K562 (cell line): Measurements from ENCODE around the gene BRINP2. TPM values are rescaled to one million over a fixed set of nuclear protein-coding genes. Genes with fewer than 3 reads are reported as not detected.

Experiments
- ATAC-seq: fragments of 200-7000 bp; cut with Tn5 transposase; 3 replicates; pipeline ENCODE4 v1.9.1; 2020; ENCODE audit warnings: moderate library complexity
- BruUV-seq: library from RNA; stranded (reverse); fragments of 400-500 nt; replicated peaks from 2 replicates; lab custom pipeline; 2021; lab: Mats Ljungman, UMichigan
- CTCF ChIA-PET: fragments of 300-600 bp; formaldehyde crosslinking; extraction: SDS; loops from one replicate; lab custom pipeline; 2021; ENCODE audit warnings: low intra/inter-chr PET ratio; lab: Yijun Ruan, JAX
- POLR2A ChIA-PET: fragments of 300-600, 350-650 bp; sonication (Branson Sonifier 250); formaldehyde crosslinking; extraction: SDS; loops from one replicate; lab custom pipeline; 2021; ENCODE audit warnings: antibody characterized with exemption, inconsistent platforms; lab: Yijun Ruan, JAX
- DNase-seq, 4 experiments: peaks; one replicate each; pipeline versions ENCODE4 v3.0.0 to v3.0.0-alpha.2; 2011 to 2018; ENCODE audit warnings: low spot score in 3 of 4, mixed read lengths in 3 of 4; ENCODE audit errors: extremely low read depth in 1 of 4
- FAIRE-seq: peaks from 2 replicates; lab custom pipeline; 2011; peaks lifted over from hg19 to GRCh38; lab: Jason Lieb, UNC
- H2AFZ ChIP-seq: 2 replicates; pipeline ENCODE4 v1.6.0; 2011; ENCODE audit warnings: low read depth, low read length, control low read depth, inconsistent platforms
- H3K27ac ChIP-seq: fragments of 200-600 bp; 3 replicates; pipeline ENCODE4 v1.8.0; 2011; ENCODE audit warnings: low read depth, mild to moderate bottlenecking, control low read depth, inconsistent platforms, low read length, moderate library complexity, mixed read lengths; ENCODE audit errors: extremely low read depth
- H3K27me3 ChIP-seq, 2 experiments: fragments of 300-600 bp in 1 of 2; 2 replicates in 1 of 2; 3 replicates in 1 of 2; pipeline versions ENCODE4 v1.6.0 to v1.8.0; 2011; ENCODE audit warnings: inconsistent platforms in 2 of 2, low read length in 2 of 2, mild to moderate bottlenecking in 1 of 2, mixed read lengths in 1 of 2, moderate library complexity in 1 of 2; ENCODE audit not compliant: control insufficient read depth in 2 of 2, insufficient read depth in 2 of 2
- H3K36me3 ChIP-seq: fragments of 300-600 bp; 3 replicates; pipeline ENCODE4 v1.8.0; 2011; ENCODE audit warnings: mild to moderate bottlenecking, low read length, inconsistent platforms; ENCODE audit not compliant: control insufficient read depth, insufficient read depth
- H3K4me1 ChIP-seq, 2 experiments: fragments of 200-600 bp in 1 of 2; replicated peaks in 1 of 2; 2 replicates in 1 of 2; 3 replicates in 1 of 2; pipeline versions ENCODE4 v1.5.1 to v1.8.0; 2011; ENCODE audit warnings: inconsistent platforms in 2 of 2, low read length in 2 of 2, mild to moderate bottlenecking in 1 of 2, mixed read lengths in 1 of 2, moderate library complexity in 1 of 2; ENCODE audit not compliant: control insufficient read depth in 2 of 2, insufficient read depth in 2 of 2
- H3K4me2 ChIP-seq: 2 replicates; pipeline ENCODE4 v1.6.1; 2011; ENCODE audit warnings: low read length, control low read depth, inconsistent platforms, mixed read lengths; ENCODE audit not compliant: insufficient read depth
- H3K4me3 ChIP-seq: fragments of 200-600 bp; sonication (generic), shearing (Covaris generic); 2 replicates; pipeline ENCODE4 v1.5.1; 2016; ENCODE audit warnings: control low read depth, inconsistent platforms
- H3K79me2 ChIP-seq: fragments of 200-600 bp; 3 replicates; pipeline ENCODE4 v1.8.0; 2011; ENCODE audit warnings: low read length, inconsistent platforms; ENCODE audit not compliant: control insufficient read depth, insufficient read depth
- H3K9ac ChIP-seq, 2 experiments: 2 replicates each; pipeline versions ENCODE4 v1.6.0 to v1.6.1; 2011; ENCODE audit warnings: low read depth in 2 of 2, low read length in 2 of 2, control low read depth in 1 of 2, inconsistent platforms in 1 of 2, mild to moderate bottlenecking in 1 of 2, mixed read lengths in 1 of 2; ENCODE audit not compliant: insufficient read depth in 1 of 2
- H3K9me1 ChIP-seq: one replicate; pipeline ENCODE4 v1.6.0; 2011; ENCODE audit warnings: inconsistent platforms, mild to moderate bottlenecking, low read length, moderate library complexity; ENCODE audit not compliant: control insufficient read depth, insufficient read depth
- H3K9me3 ChIP-seq: replicated peaks from 2 replicates; pipeline ENCODE4 v1.5.1; 2011; ENCODE audit warnings: low read depth, low read length, inconsistent platforms; ENCODE audit not compliant: control insufficient read depth, insufficient read depth
- H4K20me1 ChIP-seq: replicated peaks from 2 replicates; pipeline ENCODE4 v1.6.1; 2011; ENCODE audit warnings: low read length, inconsistent platforms, mixed read lengths; ENCODE audit not compliant: control insufficient read depth, insufficient read depth
- ARID3A ChIP-seq: IDR thresholded peaks from 2 replicates; pipeline ENCODE4 v1.6.1; 2012; ENCODE audit warnings: low read depth, low read length, improper control_type of control experiment, borderline replicate concordance
- ASH1L ChIP-seq: fragments of 450-650 bp; IDR thresholded peaks from 2 replicates; pipeline ENCODE4 v1.6.1; 2018; ENCODE audit warnings: borderline replicate concordance, mild to moderate bottlenecking, low read depth; ENCODE audit not compliant: partially characterized antibody
- BMI1 ChIP-seq: fragments of 150-350 bp; IDR thresholded peaks from 2 replicates; pipeline ENCODE4 v1.6.1; 2014; ENCODE audit warnings: low read length
- DMBX1 ChIP-seq: fragments of 250-450 bp; sonication (Bioruptor Pico); IDR thresholded peaks from 2 replicates; pipeline ENCODE4 v1.8.0; 2022; ENCODE audit warnings: inconsistent platforms, mild to moderate bottlenecking, moderate library complexity, borderline replicate concordance
- KLF16 ChIP-seq: IDR thresholded peaks from 2 replicates; pipeline ENCODE4 v1.6.1; 2016; ENCODE audit warnings: antibody characterized with exemption
- RAD51 ChIP-seq: fragments of 450-650 bp; IDR thresholded peaks from 2 replicates; pipeline ENCODE4 v1.7.1; 2016; ENCODE audit warnings: low read depth, mild to moderate bottlenecking, borderline replicate concordance
- TEAD2 ChIP-seq: fragments of 450-650 bp; IDR thresholded peaks from 2 replicates; pipeline ENCODE4 v1.6.1; 2016; ENCODE audit warnings: missing genetic modification characterization, control low read depth, missing compliant biosample characterization
- TRIM24 ChIP-seq, 2 experiments: fragments of 450-650 bp; IDR thresholded peaks; 2 replicates each; pipeline ENCODE4 v1.6.1; 2016
- U2AF1 ChIP-seq: fragments of 200-400 bp; formaldehyde crosslinking; optimal IDR thresholded peaks from 2 replicates; pipeline ENCODE3; 2017; ENCODE audit warnings: mild to moderate bottlenecking, low read depth, low read length, moderate library complexity
- ZNF23 ChIP-seq: fragments of 250-450 bp; sonication (Bioruptor Pico); IDR thresholded peaks from 2 replicates; pipeline ENCODE4 v1.4.0; 2020; ENCODE audit warnings: mild to moderate bottlenecking
- WGBS: fragments of 100-300 bp; shearing (Covaris generic); methylation state at CpG from one replicate; pipeline ENCODE4 v1.1.6; 2016; ENCODE audit warnings: low coverage, mixed read lengths; ENCODE audit not compliant: insufficient coverage; ENCODE audit errors: missing lambda C conversion rate; 5-methylcytosine and 5-hydroxymethylcytosine counted together
- in situ Hi-C: fragments of 300-500 bp; cut with MboI; formaldehyde crosslinking; loops from 4 replicates; pipeline ENCODE4 v1.15.0; 2018; ENCODE audit warnings: inconsistent platforms, mixed read lengths
- intact Hi-C: fragments of 100-400 bp; cut with micrococcal nuclease; formaldehyde crosslinking; loops from 2 replicates; pipeline ENCODE4 v1.14.2; 2022
- polyA plus RNA-seq, 8 experiments: library from polyadenylated mRNA; depleted of rRNA in 4 of 8; stranded (reverse) in 5 of 8; unstranded in 3 of 8; fragments of >200 nt; fragmentation: Nextera tagmentation in 2 of 8; fragmentation: Illumina TruSeq in 1 of 8; extraction: Ambion mirVana in 2 of 8; extraction: Trizol in 1 of 8; gene quantifications; 2 replicates each; pipeline versions ENCODE4 v1.2.1 to v1.2.3, GENCODE V29; 2011 to 2014; ENCODE audit warnings: inconsistent platforms in 1 of 8, missing spikeins in 1 of 8
- total RNA-seq, 7 experiments: library from RNA; depleted of rRNA in 6 of 7; stranded (reverse); fragments of >200 nt in 6 of 7; fragmentation: Illumina TruSeq in 2 of 7; extraction: Trizol in 2 of 7; gene quantifications; 2 replicates each; pipeline versions ENCODE4 v1.2.1 to v1.2.3, GENCODE V29; 2011 to 2021; ENCODE audit warnings: low replicate concordance in 1 of 7
- TF ChIP-seq, protein P1 (sequence below): fragments of 450-650 bp; IDR thresholded peaks from 2 replicates; pipeline ENCODE4 v1.6.1; 2016; ENCODE audit warnings: low read depth, mild to moderate bottlenecking, moderate library complexity
- TF ChIP-seq, protein P2 (sequence below), 2 experiments: fragments of 450-650 bp; IDR thresholded peaks; 2 replicates each; pipeline ENCODE4 v1.6.1; 2018; ENCODE audit warnings: mild to moderate bottlenecking in 2 of 2, low read depth in 1 of 2; ENCODE audit not compliant: partially characterized antibody in 2 of 2
- TF ChIP-seq, protein P3 (sequence below): fragments of 250-450 bp; sonication (Bioruptor Pico); IDR thresholded peaks from 2 replicates; pipeline ENCODE4 v1.8.0; 2022; ENCODE audit warnings: inconsistent platforms, mild to moderate bottlenecking, moderate library complexity, borderline replicate concordance

Gene BRINP2
- total and polyA plus RNA-seq, 9 of the 15 experiments (the other 6 are each of a cell fraction or from before 2014, with no cell fraction given): not detected

- Histone ChIP-seq H2AFZ (no peak overlapping the region), H4K20me1 (no peaks in the 10 kb centered on the region), H3K9me3 (peaks cover 2% of the 10 kb centered on the region; the same call in 1 of the 2 replicates), H3K4me2 (no peak overlapping the region), H3K27me3 (no peaks in the 10 kb centered on the region), H3K4me3 (no peak overlapping the region), H3K36me3 (no peaks in the 10 kb centered on the region), H3K9ac (no peak overlapping the region), H3K9me1 (no peaks in the 10 kb centered on the region), H3K4me1 (no peaks in the 10 kb centered on the region), H3K27ac (no peak overlapping the region), H3K79me2 (no peaks in the 10 kb centered on the region)
- intact Hi-C loops (no loop called here), in situ Hi-C loops (no loop called here)
- WGBS: 0% methylated on average over 7 of the region's 7 CpGs
- ChIA-PET CTCF (no interaction called here), POLR2A (no interaction called here)
- DNase-seq: no peak
- TF ChIP-seq DMBX1 (no peak), KLF16 (no peak), TEAD2 (no peak), ZNF23 (no peak), ASH1L (no peak), BMI1 (no peak), U2AF1 (no peak), RAD51 (no peak), ARID3A (no peak), TRIM24 (IDR thresholded peaks at IDR 0.05) (no peak)
- TF ChIP-seq, protein P1, sequence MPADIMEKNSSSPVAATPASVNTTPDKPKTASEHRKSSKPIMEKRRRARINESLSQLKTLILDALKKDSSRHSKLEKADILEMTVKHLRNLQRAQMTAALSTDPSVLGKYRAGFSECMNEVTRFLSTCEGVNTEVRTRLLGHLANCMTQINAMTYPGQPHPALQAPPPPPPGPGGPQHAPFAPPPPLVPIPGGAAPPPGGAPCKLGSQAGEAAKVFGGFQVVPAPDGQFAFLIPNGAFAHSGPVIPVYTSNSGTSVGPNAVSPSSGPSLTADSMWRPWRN: no peak
- TF ChIP-seq, protein P2, sequence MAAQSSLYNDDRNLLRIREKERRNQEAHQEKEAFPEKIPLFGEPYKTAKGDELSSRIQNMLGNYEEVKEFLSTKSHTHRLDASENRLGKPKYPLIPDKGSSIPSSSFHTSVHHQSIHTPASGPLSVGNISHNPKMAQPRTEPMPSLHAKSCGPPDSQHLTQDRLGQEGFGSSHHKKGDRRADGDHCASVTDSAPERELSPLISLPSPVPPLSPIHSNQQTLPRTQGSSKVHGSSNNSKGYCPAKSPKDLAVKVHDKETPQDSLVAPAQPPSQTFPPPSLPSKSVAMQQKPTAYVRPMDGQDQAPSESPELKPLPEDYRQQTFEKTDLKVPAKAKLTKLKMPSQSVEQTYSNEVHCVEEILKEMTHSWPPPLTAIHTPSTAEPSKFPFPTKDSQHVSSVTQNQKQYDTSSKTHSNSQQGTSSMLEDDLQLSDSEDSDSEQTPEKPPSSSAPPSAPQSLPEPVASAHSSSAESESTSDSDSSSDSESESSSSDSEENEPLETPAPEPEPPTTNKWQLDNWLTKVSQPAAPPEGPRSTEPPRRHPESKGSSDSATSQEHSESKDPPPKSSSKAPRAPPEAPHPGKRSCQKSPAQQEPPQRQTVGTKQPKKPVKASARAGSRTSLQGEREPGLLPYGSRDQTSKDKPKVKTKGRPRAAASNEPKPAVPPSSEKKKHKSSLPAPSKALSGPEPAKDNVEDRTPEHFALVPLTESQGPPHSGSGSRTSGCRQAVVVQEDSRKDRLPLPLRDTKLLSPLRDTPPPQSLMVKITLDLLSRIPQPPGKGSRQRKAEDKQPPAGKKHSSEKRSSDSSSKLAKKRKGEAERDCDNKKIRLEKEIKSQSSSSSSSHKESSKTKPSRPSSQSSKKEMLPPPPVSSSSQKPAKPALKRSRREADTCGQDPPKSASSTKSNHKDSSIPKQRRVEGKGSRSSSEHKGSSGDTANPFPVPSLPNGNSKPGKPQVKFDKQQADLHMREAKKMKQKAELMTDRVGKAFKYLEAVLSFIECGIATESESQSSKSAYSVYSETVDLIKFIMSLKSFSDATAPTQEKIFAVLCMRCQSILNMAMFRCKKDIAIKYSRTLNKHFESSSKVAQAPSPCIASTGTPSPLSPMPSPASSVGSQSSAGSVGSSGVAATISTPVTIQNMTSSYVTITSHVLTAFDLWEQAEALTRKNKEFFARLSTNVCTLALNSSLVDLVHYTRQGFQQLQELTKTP (IDR thresholded peaks at IDR 0.05; ENCODE audit: low read depth in 1 of 2, partially characterized antibody in 2 of 2): no peak
- TF ChIP-seq, protein P3, sequence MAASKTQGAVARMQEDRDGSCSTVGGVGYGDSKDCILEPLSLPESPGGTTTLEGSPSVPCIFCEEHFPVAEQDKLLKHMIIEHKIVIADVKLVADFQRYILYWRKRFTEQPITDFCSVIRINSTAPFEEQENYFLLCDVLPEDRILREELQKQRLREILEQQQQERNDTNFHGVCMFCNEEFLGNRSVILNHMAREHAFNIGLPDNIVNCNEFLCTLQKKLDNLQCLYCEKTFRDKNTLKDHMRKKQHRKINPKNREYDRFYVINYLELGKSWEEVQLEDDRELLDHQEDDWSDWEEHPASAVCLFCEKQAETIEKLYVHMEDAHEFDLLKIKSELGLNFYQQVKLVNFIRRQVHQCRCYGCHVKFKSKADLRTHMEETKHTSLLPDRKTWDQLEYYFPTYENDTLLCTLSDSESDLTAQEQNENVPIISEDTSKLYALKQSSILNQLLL: no peak
- no TSS peak for BruUV-seq
- no peak for ATAC-seq
- FAIRE-seq: no peak
These were observed 131.7 kb downstream of the BRINP2 start for GRCh38 chr1:177302357-177303044.
